GM18951 (cell line): ENCODE measurements around the gene SLC35B4.
"Not testable (repeated sequence)": the region's sequence is repeated elsewhere in the genome, so short reads cannot be mapped to it uniquely, and the experiment has no call there.

ENCODE experiments used
- POLR2A ChIP-seq: IDR thresholded peaks from 4 replicates; pipeline ENCODE4 v1.6.1; 2011; ENCODE audit warnings: mild to moderate bottlenecking; ENCODE audit not compliant: insufficient read length, insufficient read depth; ENCODE audit errors: extremely low read depth
- in situ Hi-C: fragments of 300-500 bp; cut with MboI; formaldehyde crosslinking; loops from one replicate; pipeline ENCODE4 v1.12.0; 2022; ENCODE audit warnings: low sequenced_read_pairs, mixed read lengths, inconsistent platforms; ENCODE audit not compliant: unreplicated experiment

The SLC35B4 gene

DNA sequence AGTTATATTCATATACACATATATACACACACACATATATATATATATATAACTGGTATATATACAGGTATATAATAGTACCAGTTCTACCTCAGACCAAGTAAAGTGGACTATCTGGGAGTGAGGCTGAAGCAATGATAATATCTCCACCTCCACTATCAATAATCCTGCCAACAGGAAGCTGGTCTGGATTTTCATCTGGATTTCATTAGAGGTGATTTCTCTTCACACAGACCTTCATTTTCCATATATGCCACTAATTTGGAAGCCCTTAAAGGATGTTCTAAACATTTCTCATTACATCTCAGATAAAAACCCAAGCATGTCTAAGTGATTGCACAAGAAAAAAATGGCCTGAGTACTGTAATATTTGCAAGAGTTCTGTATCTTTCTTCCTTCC is 1.7 kb upstream of the SLC35B4 start:
- in situ Hi-C loops = no loop called here
- no peak for TF ChIP-seq POLR2A

DNA sequence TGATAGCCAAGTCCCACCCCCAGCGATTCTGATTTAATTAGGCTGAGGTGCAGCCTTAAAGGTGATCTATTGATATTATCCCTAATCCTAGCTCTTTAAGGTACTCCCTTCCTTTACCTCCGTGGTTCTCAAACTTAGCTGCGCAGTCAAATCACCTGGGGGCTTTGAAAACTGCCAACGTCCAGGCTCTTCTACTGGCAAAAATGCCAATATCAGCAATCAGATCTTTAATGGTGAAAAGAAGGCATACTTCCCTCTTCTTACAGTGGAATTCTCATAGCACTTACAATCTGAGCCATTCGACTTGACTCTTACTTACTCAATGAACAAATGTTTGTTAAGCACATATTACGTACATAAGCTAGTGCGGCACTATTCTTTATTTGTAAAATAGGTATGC is 704 bp upstream of the SLC35B4 start:
- in situ Hi-C loops = no loop called here
- no peak for TF ChIP-seq POLR2A

DNA sequence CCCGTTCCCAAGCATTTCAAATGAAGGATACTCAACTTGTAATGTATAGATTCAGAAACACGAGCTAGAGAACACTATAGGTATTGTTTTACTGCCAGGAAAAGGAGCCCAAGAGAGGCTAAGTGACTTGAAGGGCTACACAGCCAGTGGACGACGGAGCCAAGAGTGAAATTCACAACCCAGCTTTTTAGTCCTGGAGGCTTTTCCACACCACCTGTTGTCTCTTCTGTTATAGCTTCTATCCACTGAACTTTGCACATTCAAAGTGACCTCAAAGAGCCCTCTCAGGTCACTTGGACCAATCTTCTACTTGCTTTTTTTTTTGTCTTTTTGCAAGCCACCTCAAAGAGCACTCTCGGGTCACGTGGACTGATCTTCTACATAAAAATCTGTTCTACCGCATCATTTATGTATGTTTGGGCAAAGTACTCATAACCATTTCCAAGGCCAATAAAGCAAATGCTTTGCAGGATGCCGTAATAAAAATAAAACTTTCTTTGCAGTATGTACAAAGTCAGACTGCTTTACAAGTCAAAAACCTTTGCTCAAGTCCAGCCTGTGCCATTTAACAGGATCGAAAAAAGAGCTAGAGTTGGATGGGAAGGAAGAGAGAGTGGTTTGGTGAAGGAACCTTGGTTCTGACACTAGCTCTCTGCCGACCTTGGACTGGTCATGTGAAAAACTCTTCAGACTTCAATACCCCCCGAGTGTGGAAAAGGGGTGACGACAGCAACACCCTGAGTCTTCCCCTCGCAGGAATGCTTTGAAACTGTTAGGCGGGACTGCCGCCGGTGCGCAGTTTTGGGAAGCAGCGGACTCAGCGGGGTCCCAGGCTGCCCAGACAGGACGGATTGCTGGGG is 821 bp downstream of the SLC35B4 start:
- in situ Hi-C loops = no loop called here
- no peak for TF ChIP-seq POLR2A

DNA sequence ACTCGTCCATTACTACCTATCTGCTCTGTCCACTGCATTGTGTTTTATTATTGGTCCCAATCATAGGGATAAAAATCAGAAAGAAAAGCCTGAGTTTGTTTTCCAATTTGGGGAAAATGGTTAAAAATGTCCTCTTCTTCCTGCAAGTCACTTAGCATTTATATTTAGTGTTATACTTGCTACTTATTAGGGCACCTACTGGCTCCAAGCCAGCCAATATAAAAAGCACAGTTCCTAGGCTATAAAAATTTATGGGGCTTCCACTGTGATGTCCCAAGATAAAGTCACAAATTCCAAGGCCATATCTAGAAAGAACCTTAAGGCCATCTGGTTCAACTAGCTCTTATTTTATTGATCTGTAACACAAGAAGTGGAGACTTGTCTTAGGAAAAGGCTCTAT is 3.2 kb downstream of the SLC35B4 start:
- in situ Hi-C loops = no loop called here
- TF ChIP-seq POLR2A = no peak

DNA sequence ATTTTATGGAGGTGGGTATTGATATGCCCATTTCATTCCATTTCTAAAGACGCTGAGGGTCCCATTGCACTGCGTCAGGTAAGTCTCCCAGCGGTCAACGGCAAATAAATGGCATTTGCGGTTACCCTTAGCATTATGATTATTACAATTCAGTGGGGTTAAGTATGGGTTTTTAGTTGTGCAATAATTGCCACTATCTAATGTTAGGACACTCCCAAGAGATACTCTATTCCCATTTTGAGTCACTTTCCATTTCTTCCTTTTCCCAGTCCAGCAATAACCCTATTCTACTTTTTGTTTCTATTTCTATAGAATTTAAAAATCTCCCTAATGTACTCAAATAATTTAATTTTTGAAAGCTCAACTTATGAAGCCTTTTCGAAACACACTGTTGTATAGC is 4.0 kb downstream of the SLC35B4 start:
- in situ Hi-C loops = no loop called here

DNA sequence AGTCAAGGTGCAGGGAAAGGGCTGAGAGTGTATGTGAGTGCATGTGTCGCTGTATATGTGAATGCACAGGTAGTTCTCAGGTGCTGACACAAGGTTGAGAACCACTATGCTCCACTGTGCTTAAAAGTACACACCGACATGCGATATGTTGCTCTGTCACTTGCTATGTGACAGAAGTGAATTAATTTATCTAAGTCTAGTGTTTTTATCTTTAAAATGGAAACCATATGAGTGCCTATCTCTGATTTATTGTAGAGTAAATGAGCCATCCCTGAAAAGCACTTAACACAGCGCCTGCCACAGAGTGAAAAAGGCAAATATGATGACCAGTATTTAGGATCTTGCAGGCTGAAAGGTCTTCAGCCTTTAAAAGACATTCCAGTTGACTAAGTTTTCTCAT is 4.9 kb downstream of the SLC35B4 start:
- TF ChIP-seq POLR2A = no peak
- in situ Hi-C loops = no loop called here

More for the DNA sequence above, 4.0 kb downstream of the SLC35B4 start:
- no peak for TF ChIP-seq POLR2A

DNA sequence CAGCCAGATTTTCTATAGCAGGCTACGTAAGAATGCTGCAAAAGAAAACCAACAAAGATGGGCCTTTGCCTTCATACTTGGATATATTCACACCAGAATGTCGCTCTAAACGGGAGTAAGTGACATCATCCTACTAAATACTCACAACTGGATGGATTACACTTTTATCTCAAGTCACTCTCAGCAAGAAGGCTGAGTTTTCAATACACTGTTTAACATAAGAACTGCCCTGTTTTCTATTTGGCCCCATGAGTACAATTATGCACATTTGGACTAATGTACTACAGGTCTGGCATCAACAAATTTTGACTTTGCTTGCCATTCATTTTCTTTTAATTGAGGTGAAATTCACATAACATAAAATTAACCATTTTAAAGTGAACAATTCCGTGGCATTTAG is 8.2 kb downstream of the SLC35B4 start:
- in situ Hi-C loops = no loop called here
- TF ChIP-seq POLR2A = no peak

DNA sequence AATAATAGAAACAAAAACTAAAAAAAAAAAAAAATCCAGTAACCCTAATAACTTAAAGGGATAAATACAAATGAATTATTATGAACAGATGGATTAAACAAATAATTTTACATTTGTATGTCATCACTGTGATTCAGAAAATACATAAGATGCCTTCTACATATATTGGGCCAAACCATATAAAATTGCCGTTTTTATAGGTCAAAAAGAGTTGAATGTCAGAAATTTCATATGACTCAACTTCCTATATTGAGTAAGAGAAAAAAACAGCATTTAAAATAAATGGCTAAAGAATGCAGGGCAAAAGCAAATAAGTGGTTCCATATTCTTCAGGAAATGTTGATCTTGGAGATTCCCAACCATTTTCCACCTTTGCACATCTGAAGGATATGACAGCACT is 9.4 kb downstream of the SLC35B4 start:
- no peak for TF ChIP-seq POLR2A
- in situ Hi-C loops = no loop called here

DNA sequence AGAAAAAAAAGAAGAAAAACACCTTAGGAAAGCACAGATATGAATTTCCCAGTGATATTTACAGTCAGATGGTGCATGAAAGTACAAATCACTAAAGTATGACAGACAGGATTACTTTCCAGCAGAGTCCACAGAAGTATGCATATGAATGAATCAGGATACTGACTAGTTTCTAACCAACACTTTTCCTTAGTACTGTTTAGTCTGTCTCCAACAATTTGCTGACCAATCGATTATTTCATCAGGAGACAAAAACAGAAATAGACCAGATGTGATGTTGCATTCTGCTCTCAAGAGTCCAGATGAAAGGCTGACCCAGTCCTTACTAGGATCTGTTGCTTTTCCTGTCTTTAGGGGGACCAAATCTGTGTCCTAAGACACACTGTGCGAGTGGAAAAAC is 14.6 kb downstream of the SLC35B4 start:
- in situ Hi-C loops = no loop called here

DNA sequence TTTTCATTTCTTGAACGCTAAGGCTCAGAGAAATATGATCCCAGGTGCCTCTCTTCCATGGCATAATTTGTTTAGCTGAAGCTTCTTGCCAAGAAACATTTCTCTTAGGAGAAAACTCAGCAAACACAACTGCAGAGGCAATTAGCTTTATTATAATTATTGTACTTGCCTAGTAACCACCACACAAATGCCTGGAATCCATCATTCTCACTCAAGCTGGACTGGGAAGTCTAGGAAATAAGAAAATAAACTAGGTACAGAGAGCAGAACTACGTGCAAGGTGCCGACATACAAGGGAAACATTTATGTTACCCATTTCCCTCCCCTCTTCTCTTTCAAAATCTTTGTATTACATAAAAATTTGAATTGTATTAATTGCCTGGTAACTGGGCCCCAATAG is 15.1 kb downstream of the SLC35B4 start:
- in situ Hi-C loops = no loop called here
- TF ChIP-seq POLR2A = no peak

More for the DNA sequence above, 14.6 kb downstream of the SLC35B4 start:
- no peak for TF ChIP-seq POLR2A

DNA sequence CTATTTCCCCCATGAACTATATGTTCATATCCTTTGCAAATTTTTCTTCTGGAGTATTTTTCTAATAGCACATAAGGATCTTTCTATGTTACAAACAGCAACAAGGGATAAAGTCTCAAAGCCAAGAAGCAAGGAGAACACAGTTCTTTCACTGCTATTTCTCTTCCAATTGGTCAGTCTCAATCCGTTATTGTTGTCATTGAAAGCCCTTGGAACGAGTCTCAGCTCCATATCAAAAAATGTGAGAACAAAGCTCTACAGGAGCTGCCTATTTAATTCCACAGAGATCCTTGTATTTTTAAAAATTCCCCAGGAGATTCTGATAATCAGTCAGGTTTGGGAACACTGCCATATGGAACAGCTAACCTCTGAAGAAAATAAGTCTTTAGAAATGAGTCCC is 15.7 kb downstream of the SLC35B4 start:
- in situ Hi-C loops = no loop called here
- no peak for TF ChIP-seq POLR2A

DNA sequence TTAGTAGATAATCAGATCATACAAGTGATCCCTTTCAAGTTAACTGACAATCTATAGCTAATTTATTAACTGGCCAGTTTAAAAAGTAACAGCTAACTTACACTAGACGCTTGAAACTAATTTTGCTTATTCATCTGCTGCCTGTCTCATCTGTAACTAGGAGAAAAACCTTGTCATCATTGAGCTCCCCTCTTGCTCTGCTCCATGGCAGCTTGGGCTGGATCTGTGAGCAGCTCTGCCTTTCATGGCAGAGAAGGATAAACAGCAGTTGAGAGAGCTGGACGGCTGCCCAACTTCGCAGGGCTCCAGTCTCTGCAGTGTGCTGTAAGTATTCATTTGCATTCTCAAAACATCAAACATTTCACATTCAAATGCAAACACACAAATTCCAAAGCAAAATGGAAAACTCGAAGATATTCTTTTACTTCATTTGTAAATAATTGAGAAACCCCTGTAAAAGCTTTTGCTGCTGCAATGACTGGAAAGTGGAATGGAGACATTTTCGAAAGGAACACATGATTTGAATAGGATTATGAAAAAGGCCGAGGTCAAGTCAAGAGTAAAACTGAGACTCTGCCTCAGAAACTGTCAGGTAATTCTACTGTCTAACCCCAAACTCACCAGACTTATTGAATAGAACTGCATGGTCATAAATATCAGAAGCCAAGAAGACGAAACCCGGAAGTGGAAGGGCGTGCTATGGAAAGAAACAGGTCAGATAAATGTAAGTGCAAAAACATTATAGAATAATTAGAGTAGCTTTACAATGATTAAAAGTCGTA is 17.6 kb downstream of the SLC35B4 start:
- no peak for TF ChIP-seq POLR2A
- in situ Hi-C loops = no loop called here

DNA sequence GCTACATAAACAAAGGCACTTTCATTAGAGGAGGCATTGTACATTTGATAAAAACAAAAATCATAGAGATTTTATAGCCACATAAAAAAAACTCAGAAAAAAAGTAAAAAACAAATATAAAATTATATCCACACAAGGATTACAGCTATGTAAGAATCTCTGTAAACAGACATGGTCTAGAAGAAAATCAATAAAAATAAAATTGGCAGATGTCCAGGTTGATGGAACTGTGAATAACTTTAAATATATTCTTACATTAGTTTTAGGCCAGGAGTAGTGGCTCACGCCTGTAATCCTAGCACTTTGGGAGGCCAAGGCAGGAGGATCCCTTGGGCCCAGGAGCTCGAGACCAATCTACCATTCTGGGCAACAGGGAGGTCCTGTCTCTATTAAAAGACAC is 19.2 kb downstream of the SLC35B4 start:
- in situ Hi-C loops = no loop called here

DNA sequence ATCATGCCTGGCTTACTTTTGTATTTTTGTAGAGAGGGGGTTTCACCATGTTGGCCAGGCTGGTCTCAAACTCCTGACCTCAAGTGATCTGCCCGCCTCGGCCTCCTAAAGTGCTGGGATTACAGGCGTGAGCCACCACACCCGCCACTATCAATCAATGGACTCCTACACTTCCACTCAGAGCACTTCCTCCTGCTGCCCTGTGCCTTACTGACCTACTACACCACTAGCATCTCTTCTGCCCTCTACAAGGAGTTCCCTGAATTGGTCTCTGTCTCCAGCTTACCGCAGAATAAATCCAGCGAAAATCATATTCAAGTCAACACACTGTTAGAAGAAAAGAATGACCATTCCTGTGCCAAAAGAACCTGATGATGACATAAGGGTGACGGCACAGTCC is 20.7 kb downstream of the SLC35B4 start:
- in situ Hi-C loops = not testable (repeated sequence)

More for the DNA sequence above, 19.2 kb downstream of the SLC35B4 start:
- no peak for TF ChIP-seq POLR2A

DNA sequence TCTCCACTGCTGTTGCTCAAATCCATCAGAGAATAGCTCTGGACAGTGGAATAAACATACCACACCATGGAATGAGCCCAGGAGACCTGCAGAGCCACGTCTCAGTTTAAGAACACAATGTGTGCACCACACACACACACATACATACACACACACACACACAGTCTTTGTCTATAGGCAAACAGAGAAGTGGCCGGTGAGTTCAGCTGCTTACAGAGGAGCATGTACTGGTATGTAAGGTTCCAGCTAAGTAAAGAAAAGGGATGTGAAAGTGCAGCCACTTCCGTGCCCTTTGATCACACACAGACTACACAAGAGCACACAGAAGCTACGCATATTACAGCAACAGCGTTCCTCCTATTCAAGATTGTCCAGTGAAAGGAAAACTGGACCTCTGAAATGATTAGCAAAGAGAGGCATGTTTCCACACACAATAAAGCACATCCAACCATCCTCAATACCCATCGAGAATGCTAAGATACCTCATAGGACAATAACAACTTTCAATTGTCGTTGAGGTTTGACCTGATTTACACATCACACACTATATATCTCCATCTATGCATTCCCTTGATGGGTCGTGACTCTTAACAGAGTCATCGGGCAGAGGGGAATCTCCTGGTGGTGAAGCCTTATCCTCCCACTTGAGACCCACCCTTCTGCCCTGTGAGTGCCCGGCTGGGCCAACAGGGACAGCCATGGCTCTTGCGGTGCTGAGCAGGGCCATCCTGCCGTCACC is 23.6 kb downstream of the SLC35B4 start:
- in situ Hi-C loops = no loop called here
- no peak for TF ChIP-seq POLR2A
